RWPE1 (cell line): ENCODE data around the gene HPCAL4.

Experiments used
- CTCF ChIA-PET: fragments of 350-600 bp; sonication (Branson Sonifier 250); formaldehyde crosslinking; extraction: SDS; loops from one replicate; lab custom pipeline; 2021; lab: Yijun Ruan, JAX
- POLR2A ChIA-PET: fragments of 400-600 bp; formaldehyde crosslinking; extraction: SDS; loops from one replicate; lab custom pipeline; 2020; ENCODE audit warnings: antibody characterized with exemption; ENCODE audit not compliant: low non-redundant PET; lab: Yijun Ruan, JAX
- DNase-seq: peaks from one replicate; pipeline ENCODE4 v3.0.0; 2012; ENCODE audit warnings: low spot score
- H3K27ac ChIP-seq: fragments of 450-650 bp; 2 replicates; pipeline ENCODE4 v1.5.1; 2017
- TF ChIP-seq, protein P1 (sequence below): fragments of 450-650 bp; conservative IDR thresholded peaks from 2 replicates; pipeline ENCODE4 v1.5.1; 2017; ENCODE audit warnings: low read depth, mild to moderate bottlenecking

The HPCAL4 gene

DNA sequence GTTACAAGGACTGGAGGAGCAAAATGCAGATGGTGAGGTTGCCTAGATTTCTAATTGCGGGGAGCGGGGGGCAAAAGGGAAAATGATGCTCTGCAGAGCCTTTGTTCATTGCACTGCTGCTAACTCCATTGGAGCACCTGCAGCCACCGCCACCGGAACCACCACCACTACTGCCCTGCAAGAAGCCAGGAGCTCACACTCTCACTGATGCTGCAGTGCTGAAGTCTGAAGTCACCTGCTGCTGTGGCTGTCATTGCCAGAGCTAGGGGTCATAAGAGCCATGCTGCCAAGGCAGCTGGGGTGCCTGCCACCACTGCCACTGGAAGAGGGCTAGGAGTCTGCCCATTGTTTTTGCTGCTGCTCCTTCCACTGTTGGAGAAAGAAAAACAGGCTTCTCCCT, 7.3 kb upstream of the HPCAL4 start:
- no peak for DNase-seq
- TF ChIP-seq, protein P1, sequence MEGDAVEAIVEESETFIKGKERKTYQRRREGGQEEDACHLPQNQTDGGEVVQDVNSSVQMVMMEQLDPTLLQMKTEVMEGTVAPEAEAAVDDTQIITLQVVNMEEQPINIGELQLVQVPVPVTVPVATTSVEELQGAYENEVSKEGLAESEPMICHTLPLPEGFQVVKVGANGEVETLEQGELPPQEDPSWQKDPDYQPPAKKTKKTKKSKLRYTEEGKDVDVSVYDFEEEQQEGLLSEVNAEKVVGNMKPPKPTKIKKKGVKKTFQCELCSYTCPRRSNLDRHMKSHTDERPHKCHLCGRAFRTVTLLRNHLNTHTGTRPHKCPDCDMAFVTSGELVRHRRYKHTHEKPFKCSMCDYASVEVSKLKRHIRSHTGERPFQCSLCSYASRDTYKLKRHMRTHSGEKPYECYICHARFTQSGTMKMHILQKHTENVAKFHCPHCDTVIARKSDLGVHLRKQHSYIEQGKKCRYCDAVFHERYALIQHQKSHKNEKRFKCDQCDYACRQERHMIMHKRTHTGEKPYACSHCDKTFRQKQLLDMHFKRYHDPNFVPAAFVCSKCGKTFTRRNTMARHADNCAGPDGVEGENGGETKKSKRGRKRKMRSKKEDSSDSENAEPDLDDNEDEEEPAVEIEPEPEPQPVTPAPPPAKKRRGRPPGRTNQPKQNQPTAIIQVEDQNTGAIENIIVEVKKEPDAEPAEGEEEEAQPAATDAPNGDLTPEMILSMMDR: no peak
- ChIA-PET CTCF (no interaction called here), POLR2A (no interaction called here)
- H3K27ac ChIP-seq: no peak overlapping the region

DNA sequence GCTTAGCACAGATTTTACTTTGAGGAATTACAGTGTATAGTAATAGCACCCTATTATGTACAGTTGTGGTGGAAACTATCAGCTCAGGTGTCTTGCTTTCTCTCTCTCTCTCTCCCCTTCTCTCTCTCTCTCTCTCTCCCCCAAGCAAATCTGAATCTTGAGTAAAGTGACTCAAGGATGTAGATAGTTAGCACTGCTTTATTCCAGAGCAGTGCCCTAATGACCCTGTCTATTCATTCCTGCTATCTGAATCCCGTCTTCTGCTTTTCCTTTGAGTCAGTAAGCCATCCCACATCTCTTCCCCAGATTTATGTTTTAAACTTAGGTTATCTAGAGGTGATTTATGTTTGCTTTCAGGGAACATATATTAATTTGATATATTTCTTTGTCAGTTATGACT, 5.2 kb upstream of the HPCAL4 start:
- POLR2A ChIA-PET: no interaction called here
- H3K27ac ChIP-seq: no peak overlapping the region
- TF ChIP-seq, protein P1: no peak
- CTCF ChIA-PET: no interaction called here
- DNase-seq: no peak

DNA sequence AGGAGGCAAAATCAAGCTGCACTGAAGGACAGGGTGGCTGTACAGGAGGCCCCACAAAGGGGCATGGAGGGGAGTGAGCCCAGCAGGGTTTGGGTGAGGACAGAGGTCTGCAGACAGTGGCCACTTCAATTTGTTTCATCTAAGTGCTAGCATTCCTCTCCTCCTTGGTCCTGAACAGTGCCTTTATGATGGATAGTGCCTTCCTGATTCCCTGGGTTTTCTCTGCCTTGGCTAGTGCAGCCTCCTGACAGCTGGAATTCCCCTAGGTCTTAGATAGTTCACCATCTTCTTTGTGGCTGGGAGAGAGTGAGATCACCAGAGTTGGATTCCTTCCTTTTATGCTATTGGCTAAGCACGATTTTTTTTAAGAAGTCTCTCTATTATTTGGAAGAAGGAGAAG, 3.8 kb upstream of the HPCAL4 start:
- TF ChIP-seq, protein P1: no peak
- CTCF ChIA-PET: interaction anchor here (1.1 kb wide), 1 partner anchor 89 kb away, joined by 3 read pairs; no protein-coding TSS in a partner anchor
- H3K27ac ChIP-seq: no peak overlapping the region
- POLR2A ChIA-PET: interaction anchor here (0.5 kb wide), 1 partner anchor 827 kb away, joined by 3 read pairs; no protein-coding TSS in a partner anchor
- DNase-seq: no peak

DNA sequence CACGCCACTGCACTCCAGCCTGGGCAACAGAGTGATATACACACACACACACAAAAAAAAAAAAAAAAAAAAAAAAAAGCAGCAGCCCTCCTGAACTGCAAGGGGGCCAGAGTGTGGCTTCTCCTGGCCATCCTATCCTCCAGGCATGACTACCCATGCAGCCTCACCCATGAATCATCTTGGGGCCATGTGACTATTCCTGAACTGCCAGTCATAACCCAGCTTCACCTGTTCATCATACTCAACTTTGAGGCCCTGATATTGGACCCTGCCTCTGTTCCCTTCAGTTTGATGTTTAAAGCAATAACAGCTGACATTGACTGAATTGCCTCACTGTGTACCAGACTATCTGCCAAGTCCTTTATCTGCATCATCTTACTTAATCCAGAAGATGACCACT, 2.8 kb upstream of the HPCAL4 start:
- POLR2A ChIA-PET: no interaction called here
- TF ChIP-seq, protein P1: no peak
- CTCF ChIA-PET: interaction anchor here (0.6 to 1.1 kb wide), 3 partner anchors 8 to 88 kb away, joined by 3 to 4 read pairs (median 4); no protein-coding TSS in a partner anchor
- peak; percentile 28 for DNase-seq
- H3K27ac ChIP-seq: no peak overlapping the region

DNA sequence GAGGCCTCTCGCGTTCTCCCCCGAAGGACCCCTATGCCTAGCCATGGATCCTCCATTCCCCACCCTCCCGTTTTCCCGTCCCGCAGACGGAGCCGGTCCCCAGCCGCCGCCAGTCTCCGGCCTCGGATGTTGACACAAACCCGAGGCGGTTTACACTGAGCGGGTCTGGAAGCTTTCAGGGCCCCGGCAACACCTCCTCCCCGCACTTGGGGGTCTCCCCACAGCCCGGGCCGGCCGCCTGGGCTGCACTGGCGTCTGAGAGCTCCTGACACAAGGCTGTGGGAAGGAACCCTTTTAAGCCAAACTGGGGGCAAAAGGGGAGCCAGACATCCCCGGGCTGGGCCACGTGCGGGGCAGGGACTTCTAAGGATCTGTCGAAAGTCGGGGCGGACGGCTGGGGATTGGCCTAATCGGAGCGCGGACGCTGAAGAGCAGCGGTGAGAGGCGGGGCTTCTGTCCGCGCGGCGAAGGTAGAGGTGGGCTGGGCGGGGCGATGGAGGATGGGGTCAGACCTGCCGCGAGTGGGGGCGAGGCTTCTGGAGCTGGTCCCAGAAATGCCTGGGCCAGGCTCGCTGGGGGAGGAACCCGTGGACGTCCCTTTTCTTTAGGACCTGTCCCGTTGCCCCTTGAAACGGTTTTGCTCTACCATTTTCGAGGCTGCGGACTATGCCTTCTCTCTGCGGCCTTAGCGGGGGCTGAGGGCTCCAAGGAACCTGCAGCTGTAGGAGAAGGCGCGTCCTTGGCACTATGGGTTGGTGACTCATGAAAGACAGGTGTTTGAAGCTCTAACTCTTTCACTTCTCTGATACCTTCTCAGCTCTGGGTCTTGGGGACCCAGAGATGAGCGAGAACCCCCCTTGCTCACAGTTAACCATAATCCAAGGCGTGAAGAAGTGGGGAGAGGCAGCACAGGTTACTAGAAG, 1.2 kb upstream of the HPCAL4 start:
- CTCF ChIA-PET: interaction anchor here (0.5 to 0.8 kb wide), 2 partner anchors 11 to 506 kb away, joined by 3 read pairs; no protein-coding TSS in a partner anchor
- no peak for DNase-seq
- no peak overlapping the region for H3K27ac ChIP-seq
- POLR2A ChIA-PET: no interaction called here
- TF ChIP-seq, protein P1: no peak

DNA sequence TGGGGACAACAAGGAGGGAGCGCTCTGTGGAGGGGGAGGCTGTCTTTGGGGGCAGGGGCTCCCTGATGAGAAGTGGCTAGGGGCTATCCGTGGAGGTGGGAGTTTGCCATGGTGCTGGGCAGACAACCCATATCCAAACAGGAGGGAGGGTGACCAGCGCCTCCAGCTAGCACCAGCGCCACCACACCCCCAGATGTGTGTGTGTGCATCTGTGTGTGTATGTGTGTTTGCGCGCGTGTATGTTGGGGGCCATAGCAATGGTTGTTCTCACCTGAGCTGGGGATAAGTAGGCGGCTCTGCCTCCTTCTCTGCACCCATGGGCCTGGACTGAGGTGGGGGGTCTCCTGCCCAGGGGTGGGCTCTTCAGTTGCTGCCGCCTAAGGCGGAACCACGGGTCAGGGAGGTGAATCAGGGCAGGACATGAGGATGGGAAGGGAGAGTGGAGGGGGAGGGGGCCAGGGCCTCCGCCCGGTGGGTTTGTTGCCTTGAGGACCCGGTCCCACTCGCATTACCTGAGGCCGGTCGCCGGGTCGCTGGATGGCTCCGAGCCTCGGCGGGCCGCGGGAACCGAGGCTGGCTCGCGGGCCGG, 345 bp downstream of the HPCAL4 start:
- H3K27ac ChIP-seq: no peak overlapping the region
- TF ChIP-seq, protein P1: no peak
- no peak for DNase-seq
- ChIA-PET CTCF (interaction anchor here (0.7 to 1.1 kb wide), 2 partner anchors 29 to 33 kb away, joined by 3 to 4 read pairs; no protein-coding TSS in a partner anchor), POLR2A (no interaction called here)
